Subcutaneous preadipocyte (primary cell): Measurements from ENCODE around the gene TSSC4. TPM values are rescaled to one million over a fixed set of nuclear protein-coding genes. Genes with fewer than 3 reads are reported as not detected.

Experiments
- small RNA-seq: library from RNA; depleted of rRNA; stranded (forward); fragments of <200 nt; gene quantifications from one replicate; pipeline ENCODE3, GENCODE V24; 2012
- total RNA-seq: library from RNA; depleted of rRNA; stranded (reverse); fragments of >200 nt; gene quantifications from 2 replicates; pipeline ENCODE4 v1.2.3, GENCODE V29; 2012

Gene TSSC4
- 46.3 and 48.7 TPM in 2 replicates for total RNA-seq

GRCh38 chr11:2400069-2400761 lies at the start of gene TSSC4:
TSSC4 (plus strand) TSS chr11:2400750; CDS start chr11:2402634, 1,884 bp downstream.

GRCh38 chr11:2376751-2377451 lies 23.6 kb upstream of the TSSC4 start, which contains the start of gene CD81:
CD81 (plus strand) TSS chr11:2377310; CDS start chr11:2377550, 240 bp downstream.

GRCh38 chr11:2443881-2444820 lies 43.6 kb downstream of the TSSC4 start, which contains the start of gene TRPM5:
TRPM5 (minus strand) TSS chr11:2444514; CDS start chr11:2423036, 21,478 bp downstream.

GRCh38 chr11:2444821-2445745 lies 44.5 kb downstream of the TSSC4 start, which contains the start of gene KCNQ1:
KCNQ1 (plus strand) TSS chr11:2445008; CDS start chr11:2445099, 91 bp downstream.

Small RNAs within 50 kb of the gene (small RNA-seq; reads per million reads assigned to genes)
- gene RF00019 = not detected

Other genes with a start within 250 kb of the TSSC4 start
- gene INS, start 239.5 kb upstream of the TSSC4 start, total RNA-seq = not detected in 2 replicates
- not detected in 2 replicates for gene TH, start 228.9 kb upstream of the TSSC4 start, total RNA-seq
- gene ASCL2, start 130.2 kb upstream of the TSSC4 start, total RNA-seq = not detected in 2 replicates
- gene C11orf21, start 98.8 kb upstream of the TSSC4 start, total RNA-seq = not detected in 2 replicates
- gene TSPAN32, start 98.7 kb upstream of the TSSC4 start, total RNA-seq = under 0.01 and 0.37 TPM in 2 replicates
- gene CD81, start 23.4 kb upstream of the TSSC4 start, total RNA-seq = 251 and 263 TPM in 2 replicates
- gene TRPM5, start 43.8 kb downstream of the TSSC4 start, total RNA-seq = not detected in 2 replicates
- gene KCNQ1, start 44.3 kb downstream of the TSSC4 start, total RNA-seq = not detected in 2 replicates